IPS-NIHi7 (cell line): Measurements from ENCODE around the gene PRAC1.

ENCODE experiments used
- DNase-seq: peaks from one replicate; pipeline ENCODE4 v3.0.0; 2012; ENCODE audit warnings: mixed read lengths; ENCODE audit errors: extremely low spot score

Gene PRAC1

DNA sequence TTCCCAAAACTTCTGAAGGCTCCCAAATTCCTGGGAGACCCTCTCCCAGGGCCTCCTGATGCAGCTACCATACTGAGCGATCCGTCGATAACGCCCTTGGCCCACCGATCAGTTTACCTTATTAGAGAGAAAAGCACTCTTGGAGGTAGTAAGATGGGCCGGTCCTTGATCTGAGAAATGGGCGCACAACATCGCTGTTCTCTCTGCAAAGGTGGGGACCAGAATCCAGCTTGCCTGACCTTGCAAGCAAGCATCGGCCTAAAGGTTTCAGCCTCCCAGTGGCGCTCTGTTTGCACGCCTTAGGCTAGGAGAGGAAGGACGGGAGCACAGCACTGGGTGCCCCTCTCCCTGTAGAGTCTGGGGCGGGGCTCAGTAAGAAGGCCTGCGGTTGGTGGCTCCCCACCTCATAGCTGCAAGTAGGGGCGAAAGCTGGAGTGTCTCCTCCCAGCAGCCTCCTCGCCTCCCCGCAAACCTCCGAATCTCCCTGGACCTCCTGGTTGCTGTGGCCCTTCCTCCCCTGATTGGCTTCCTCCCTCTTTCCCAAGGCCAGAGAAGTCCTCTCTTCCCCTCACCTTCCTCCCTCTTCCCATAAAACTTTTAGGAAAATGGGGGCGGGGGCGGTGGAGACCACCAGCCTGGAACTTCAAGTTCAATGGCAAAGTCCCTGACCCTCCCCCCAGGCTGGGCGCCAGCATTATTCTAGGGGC is at the start of gene PRAC1:
PRAC1 (minus strand) TSS at position 318 of the 707 bp plus-strand sequence; CDS start at position 192, 126 bp downstream.
- DNase-seq, result no peak

DNA sequence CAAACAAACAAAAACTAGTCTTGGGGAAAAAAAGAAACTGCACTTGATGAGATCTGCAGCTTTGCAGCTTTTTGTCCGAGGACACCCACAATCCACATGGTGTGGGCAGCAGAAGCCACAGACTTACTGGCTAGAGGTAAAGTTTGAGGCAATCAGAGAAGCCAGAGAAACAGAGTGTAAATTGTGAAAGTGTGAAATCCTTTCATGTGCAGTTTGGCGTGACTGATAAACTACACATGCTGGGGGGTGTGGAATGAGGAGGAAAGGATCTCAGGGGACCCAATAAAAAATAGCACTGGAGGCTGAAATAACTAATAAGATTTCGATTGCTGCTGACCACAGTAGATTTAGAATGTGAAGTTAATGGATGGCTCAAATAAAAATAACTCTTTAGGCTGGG is 48.6 kb upstream of the PRAC1 start:
- peak; percentile 5 for DNase-seq

DNA sequence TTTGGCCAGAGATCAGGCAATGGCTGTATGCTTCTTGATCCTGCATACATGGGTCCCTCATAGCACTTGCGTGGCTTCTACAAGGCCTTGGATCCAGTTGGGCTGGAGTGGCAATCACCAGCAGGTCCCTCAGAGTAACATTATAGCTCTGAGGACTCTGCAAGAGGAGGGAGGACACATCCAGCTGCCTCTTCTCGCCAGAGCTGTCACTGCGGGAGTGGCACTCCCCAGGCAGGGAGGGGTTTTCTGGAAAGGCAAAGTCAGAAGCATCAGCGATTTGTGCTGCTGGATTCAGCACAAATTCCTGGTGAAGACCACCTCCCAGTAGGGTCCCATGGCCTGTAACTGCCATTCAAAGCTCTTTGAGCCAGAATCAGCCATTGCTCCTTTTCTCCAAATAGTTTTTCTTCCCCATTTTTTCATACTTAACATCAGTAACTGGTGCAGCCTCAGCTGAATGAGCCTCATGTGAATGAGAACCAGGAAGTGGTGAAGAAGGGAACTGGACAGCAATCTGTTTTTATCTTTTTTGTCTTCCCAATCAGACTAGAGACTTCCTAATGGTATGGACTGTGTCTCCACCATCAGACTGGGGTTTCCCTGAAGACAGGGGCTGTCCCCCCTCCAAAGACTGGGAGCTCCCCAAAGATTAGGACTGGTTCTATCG is 46.8 kb upstream of the PRAC1 start:
- DNase-seq, result no peak

DNA sequence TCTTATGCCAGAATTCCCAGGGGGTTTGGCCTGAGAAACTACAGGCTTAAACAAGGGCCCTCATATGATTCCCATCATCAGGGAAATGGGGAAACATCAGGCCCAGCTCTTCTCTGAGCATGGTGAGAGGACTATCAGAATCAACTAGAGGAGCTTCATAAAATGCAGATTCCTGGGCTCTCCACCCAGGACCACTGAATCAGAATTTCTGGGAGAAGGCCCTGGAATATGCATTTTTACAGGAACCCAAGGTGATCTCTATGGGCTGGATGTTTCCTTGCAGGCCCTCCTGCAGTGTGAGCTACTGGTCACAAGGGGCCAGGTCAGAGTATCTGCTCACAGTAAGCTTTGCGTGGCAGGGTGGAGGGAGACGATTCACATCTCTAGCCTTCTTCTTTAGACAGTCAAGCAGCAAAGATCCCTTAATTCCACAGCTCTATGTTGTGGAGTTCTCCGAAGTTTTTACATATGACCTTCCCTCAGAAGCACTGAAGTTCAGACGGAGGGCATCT is 45.0 kb upstream of the PRAC1 start:
- DNase-seq, result peak; percentile 29

GRCh38 chr17:48761114-48761513 is 38.8 kb upstream of the PRAC1 start:
- DNase-seq, result no peak

DNA sequence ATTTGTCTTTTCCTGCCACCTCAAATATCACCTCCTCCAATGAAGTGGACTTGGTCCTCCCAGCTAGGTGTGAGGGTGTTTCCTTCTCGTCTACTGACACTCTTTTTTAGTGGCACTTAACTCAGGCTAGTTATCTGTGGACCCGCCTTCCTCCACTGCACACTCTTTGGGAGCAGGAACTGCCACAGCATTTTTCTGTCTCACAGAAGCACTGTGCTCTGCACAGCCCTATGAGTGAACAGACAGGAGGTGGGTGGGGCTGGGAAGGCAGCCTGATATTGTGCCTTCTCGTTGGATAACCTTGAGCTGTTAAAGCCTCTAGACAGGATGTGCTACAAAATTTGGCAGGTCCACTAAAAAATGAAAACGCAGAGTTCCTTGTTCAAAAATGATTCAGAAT is 38.1 kb upstream of the PRAC1 start:
- DNase-seq, result no peak

- DNase-seq, result no peak
Observed at GRCh38 chr17:48759288-48759687, 37.0 kb upstream of the PRAC1 start.

DNA sequence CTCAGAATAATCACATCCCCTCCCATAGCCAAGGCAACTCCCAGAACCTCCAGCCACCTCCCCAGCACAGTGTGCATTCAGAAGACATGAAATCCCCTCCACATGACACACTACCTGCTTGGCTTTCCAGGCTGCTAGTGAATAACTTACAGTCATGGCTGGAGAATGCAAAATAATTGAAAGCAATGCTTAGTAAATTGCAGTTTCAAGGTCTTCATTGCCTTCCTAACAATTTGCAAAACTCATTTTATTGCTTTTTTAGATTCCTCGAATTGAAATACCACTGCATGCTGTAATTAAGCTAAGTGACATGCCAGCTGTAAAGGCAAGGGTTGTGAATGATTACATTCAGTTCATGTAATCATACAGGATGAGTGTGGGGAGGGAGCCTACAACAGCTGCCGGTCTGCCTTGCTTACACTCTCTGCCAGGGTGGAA is 35.2 kb upstream of the PRAC1 start:
- no peak for DNase-seq

- no peak for DNase-seq
Observed at GRCh38 chr17:48756830-48757251, 34.5 kb upstream of the PRAC1 start.

DNA sequence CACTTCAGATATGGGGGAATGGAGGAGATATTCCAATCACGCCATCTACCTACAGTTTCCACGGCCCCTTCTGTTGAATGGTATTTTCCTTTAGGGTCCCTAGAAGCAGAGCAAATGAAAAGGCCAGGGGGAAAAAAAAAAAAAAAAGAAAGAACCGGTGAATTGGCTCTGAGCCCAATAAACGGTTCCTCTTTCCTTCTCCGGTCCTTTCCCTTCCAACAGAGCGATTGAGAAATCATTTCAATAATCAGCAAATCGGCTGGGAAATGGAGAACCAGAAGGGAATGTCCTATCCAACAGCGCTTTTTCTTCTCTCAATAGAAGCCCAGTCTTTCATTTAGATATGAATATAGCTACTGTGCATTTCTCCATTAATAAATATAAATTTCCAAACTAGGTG is 33.0 kb upstream of the PRAC1 start:
- DNase-seq, result no peak

GRCh38 chr17:48754500-48755261 is 32.4 kb upstream of the PRAC1 start:
- peak; percentile 78 for DNase-seq

- DNase-seq, result no peak
Observed at GRCh38 chr17:48753794-48754499, 31.6 kb upstream of the PRAC1 start.

DNA sequence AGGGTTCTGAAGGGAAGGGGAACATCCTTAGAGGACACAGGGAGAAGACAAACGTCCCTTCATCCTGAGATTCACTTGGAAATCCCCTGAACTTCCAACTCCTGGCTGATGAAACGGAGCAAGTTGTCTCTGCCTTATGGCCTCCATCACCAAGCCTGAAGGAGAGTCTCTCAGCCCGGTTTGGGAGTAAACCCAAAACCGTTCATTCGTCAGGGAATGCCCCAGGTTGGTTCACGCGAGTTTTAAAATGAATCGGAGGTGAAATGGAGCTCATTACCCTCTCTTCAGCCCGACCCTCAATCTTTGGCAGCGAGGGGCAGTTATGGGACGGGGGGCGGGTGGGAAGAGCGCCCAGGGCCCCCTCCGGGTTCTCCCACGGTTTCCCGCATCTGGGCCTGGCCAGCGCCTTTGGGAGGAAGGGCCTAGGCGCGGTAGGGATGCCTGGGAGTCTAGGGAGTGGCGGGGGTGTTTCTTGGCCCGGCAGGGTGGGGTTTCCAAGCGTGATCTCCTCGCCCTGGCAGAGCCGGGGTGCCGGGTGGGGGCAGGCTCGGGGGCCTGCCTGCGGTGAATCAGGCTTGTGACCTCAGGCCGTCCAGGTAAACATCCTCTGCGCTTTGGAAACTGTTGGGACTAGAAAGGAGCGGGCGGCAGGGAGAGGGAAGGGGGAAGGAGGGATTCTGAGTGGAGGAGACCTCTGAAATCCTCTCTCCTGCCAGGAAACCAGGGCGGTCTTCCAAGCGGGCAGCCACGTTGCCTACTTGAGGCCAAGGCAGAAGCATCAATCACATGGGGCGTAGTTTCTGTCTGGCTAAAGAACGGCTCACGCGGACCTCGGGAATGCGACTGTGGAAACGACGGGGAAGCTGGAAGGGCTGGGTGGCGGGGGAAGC is 30.3 kb upstream of the PRAC1 start:
- no peak for DNase-seq

GRCh38 chr17:48751733-48752398 is 29.5 kb upstream of the PRAC1 start:
- DNase-seq, result no peak

GRCh38 chr17:48751172-48751571 is 28.9 kb upstream of the PRAC1 start:
- DNase-seq, result no peak

DNA sequence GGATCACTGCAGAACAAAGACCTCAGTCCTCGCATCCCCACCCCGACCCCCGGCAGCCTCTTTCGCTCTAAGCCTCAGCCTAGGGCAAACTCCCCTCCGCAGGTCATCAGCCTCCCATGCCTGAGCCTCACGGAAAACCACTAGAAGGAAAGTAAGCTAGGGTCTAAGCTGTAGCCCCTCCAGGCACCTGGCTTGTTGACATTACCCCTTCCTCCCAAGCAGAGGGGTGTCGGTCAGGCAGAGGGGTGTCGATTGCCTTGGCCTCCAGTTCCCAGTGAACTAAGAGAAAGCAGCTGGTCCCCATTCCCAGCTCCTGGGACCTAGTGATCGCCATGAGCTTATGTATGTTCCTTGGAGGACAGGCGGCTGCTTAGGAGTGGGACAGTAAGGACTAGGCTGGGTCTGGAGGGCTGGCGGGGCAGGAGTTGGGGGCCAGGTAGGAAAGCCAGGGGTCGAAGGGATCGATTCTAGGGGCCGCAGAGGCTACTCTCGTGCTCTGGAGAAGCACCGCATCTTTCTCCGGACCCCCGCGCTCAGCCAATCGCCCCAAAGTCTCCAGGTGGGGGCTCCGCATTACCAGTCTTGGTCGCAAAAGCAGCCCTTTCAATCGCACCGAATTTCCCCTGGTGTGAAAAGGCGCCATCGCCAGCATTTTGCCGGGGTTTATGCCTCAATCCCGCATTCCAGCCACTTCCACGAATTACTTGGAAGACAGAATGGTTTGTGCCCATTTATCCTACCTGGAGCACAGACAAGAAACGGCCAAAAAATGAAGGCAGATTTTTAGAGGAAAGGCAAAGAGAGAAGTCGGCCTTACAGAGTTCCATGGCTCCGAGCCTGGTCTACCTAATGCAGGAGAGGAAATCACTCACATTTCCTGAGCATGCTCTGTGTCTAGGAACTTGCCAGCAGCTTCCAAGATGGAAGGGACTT is 27.6 kb upstream of the PRAC1 start:
- no peak for DNase-seq

GRCh38 chr17:48748718-48749566 is 26.6 kb upstream of the PRAC1 start:
- no peak for DNase-seq
